K562 (cell line): ENCODE measurements around the gene NET1. TPM values are rescaled to one million over a fixed set of nuclear protein-coding genes. Genes with fewer than 3 reads are reported as not detected.

Source experiments
- ATAC-seq: fragments of 200-7000 bp; cut with Tn5 transposase; 3 replicates; pipeline ENCODE4 v1.9.1; 2020; ENCODE audit warnings: moderate library complexity
- BruUV-seq: library from RNA; stranded (reverse); fragments of 400-500 nt; replicated peaks from 2 replicates; lab custom pipeline; 2021; lab: Mats Ljungman, UMichigan
- CTCF ChIA-PET: fragments of 300-600 bp; formaldehyde crosslinking; extraction: SDS; loops from one replicate; lab custom pipeline; 2021; ENCODE audit warnings: low intra/inter-chr PET ratio; lab: Yijun Ruan, JAX
- POLR2A ChIA-PET: fragments of 300-600, 350-650 bp; sonication (Branson Sonifier 250); formaldehyde crosslinking; extraction: SDS; loops from one replicate; lab custom pipeline; 2021; ENCODE audit warnings: antibody characterized with exemption, inconsistent platforms; lab: Yijun Ruan, JAX
- DNase-seq, 4 experiments: peaks; one replicate each; pipeline versions ENCODE4 v3.0.0 to v3.0.0-alpha.2; 2011 to 2018; ENCODE audit warnings: low spot score in 3 of 4, mixed read lengths in 3 of 4; ENCODE audit errors: extremely low read depth in 1 of 4
- FAIRE-seq: peaks from 2 replicates; lab custom pipeline; 2011; peaks lifted over from hg19 to GRCh38; lab: Jason Lieb, UNC
- H2AFZ ChIP-seq: 2 replicates; pipeline ENCODE4 v1.6.0; 2011; ENCODE audit warnings: low read depth, low read length, control low read depth, inconsistent platforms
- H3K27ac ChIP-seq: fragments of 200-600 bp; 3 replicates; pipeline ENCODE4 v1.8.0; 2011; ENCODE audit warnings: low read depth, mild to moderate bottlenecking, control low read depth, inconsistent platforms, low read length, moderate library complexity, mixed read lengths; ENCODE audit errors: extremely low read depth
- H3K27me3 ChIP-seq, 2 experiments: fragments of 300-600 bp in 1 of 2; 2 replicates in 1 of 2; 3 replicates in 1 of 2; pipeline versions ENCODE4 v1.6.0 to v1.8.0; 2011; ENCODE audit warnings: inconsistent platforms in 2 of 2, low read length in 2 of 2, mild to moderate bottlenecking in 1 of 2, mixed read lengths in 1 of 2, moderate library complexity in 1 of 2; ENCODE audit not compliant: control insufficient read depth in 2 of 2, insufficient read depth in 2 of 2
- H3K36me3 ChIP-seq: fragments of 300-600 bp; 3 replicates; pipeline ENCODE4 v1.8.0; 2011; ENCODE audit warnings: mild to moderate bottlenecking, low read length, inconsistent platforms; ENCODE audit not compliant: control insufficient read depth, insufficient read depth
- H3K4me1 ChIP-seq, 2 experiments: fragments of 200-600 bp in 1 of 2; replicated peaks in 1 of 2; 2 replicates in 1 of 2; 3 replicates in 1 of 2; pipeline versions ENCODE4 v1.5.1 to v1.8.0; 2011; ENCODE audit warnings: inconsistent platforms in 2 of 2, low read length in 2 of 2, mild to moderate bottlenecking in 1 of 2, mixed read lengths in 1 of 2, moderate library complexity in 1 of 2; ENCODE audit not compliant: control insufficient read depth in 2 of 2, insufficient read depth in 2 of 2
- H3K4me2 ChIP-seq: 2 replicates; pipeline ENCODE4 v1.6.1; 2011; ENCODE audit warnings: low read length, control low read depth, inconsistent platforms, mixed read lengths; ENCODE audit not compliant: insufficient read depth
- H3K4me3 ChIP-seq: fragments of 200-600 bp; sonication (generic), shearing (Covaris generic); 2 replicates; pipeline ENCODE4 v1.5.1; 2016; ENCODE audit warnings: control low read depth, inconsistent platforms
- H3K79me2 ChIP-seq: fragments of 200-600 bp; 3 replicates; pipeline ENCODE4 v1.8.0; 2011; ENCODE audit warnings: low read length, inconsistent platforms; ENCODE audit not compliant: control insufficient read depth, insufficient read depth
- H3K9ac ChIP-seq, 2 experiments: 2 replicates each; pipeline versions ENCODE4 v1.6.0 to v1.6.1; 2011; ENCODE audit warnings: low read depth in 2 of 2, low read length in 2 of 2, control low read depth in 1 of 2, inconsistent platforms in 1 of 2, mild to moderate bottlenecking in 1 of 2, mixed read lengths in 1 of 2; ENCODE audit not compliant: insufficient read depth in 1 of 2
- H3K9me1 ChIP-seq: one replicate; pipeline ENCODE4 v1.6.0; 2011; ENCODE audit warnings: inconsistent platforms, mild to moderate bottlenecking, low read length, moderate library complexity; ENCODE audit not compliant: control insufficient read depth, insufficient read depth
- H3K9me3 ChIP-seq: replicated peaks from 2 replicates; pipeline ENCODE4 v1.5.1; 2011; ENCODE audit warnings: low read depth, low read length, inconsistent platforms; ENCODE audit not compliant: control insufficient read depth, insufficient read depth
- H4K20me1 ChIP-seq: replicated peaks from 2 replicates; pipeline ENCODE4 v1.6.1; 2011; ENCODE audit warnings: low read length, inconsistent platforms, mixed read lengths; ENCODE audit not compliant: control insufficient read depth, insufficient read depth
- BCL6 ChIP-seq: fragments of 250-450 bp; sonication (Bioruptor Pico); IDR thresholded peaks from 2 replicates; pipeline ENCODE4 v1.4.0; 2020
- BRD4 ChIP-seq: fragments of 200-600 bp; sonication (generic); IDR thresholded peaks from 2 replicates; pipeline ENCODE4 v1.6.1; 2017; ENCODE audit warnings: inconsistent platforms
- BRF1 ChIP-seq: IDR thresholded peaks from 3 replicates; pipeline ENCODE4 v1.6.1; 2011; ENCODE audit warnings: borderline replicate concordance, mild to moderate bottlenecking; ENCODE audit not compliant: insufficient read length; ENCODE audit errors: extremely low read depth
- FOXP1 ChIP-seq: sonication (generic); formaldehyde crosslinking; IDR thresholded peaks from 2 replicates; pipeline ENCODE4 v1.8.0; 2022; ENCODE audit warnings: mild to moderate bottlenecking, missing genetic modification reagents
- KLF13 ChIP-seq: fragments of 450-650 bp; IDR thresholded peaks from 2 replicates; pipeline ENCODE4 v1.6.1; 2016; ENCODE audit warnings: missing genetic modification characterization, low read depth, mild to moderate bottlenecking, missing compliant biosample characterization, moderate library complexity, borderline replicate concordance
- MECOM ChIP-seq: fragments of 250-450 bp; sonication (Bioruptor Pico); IDR thresholded peaks from 2 replicates; pipeline ENCODE4 v1.8.0; 2022; ENCODE audit warnings: inconsistent platforms
- NFIX ChIP-seq: fragments of 250-450 bp; sonication (Bioruptor Pico); IDR thresholded peaks from 2 replicates; pipeline ENCODE4 v1.4.0; 2020; ENCODE audit warnings: low read depth, mild to moderate bottlenecking, moderate library complexity
- SMAD2 ChIP-seq: fragments of 150-350 bp; IDR thresholded peaks from 2 replicates; pipeline ENCODE4 v1.6.1; 2014; ENCODE audit warnings: low read depth, mild to moderate bottlenecking, low read length
- SMARCE1 ChIP-seq: fragments of 450-650 bp; IDR thresholded peaks from 2 replicates; pipeline ENCODE4 v1.7.1; 2016; ENCODE audit warnings: mild to moderate bottlenecking
- TAF9B ChIP-seq: fragments of 450-650 bp; IDR thresholded peaks from 2 replicates; pipeline ENCODE4 v1.6.1; 2018; ENCODE audit warnings: mild to moderate bottlenecking; ENCODE audit not compliant: partially characterized antibody
- ZNF384 ChIP-seq: IDR thresholded peaks from 2 replicates; pipeline ENCODE4 v1.6.1; 2012; ENCODE audit warnings: low read depth, low read length, improper control_type of control experiment
- WGBS: fragments of 100-300 bp; shearing (Covaris generic); methylation state at CpG from one replicate; pipeline ENCODE4 v1.1.6; 2016; ENCODE audit warnings: low coverage, mixed read lengths; ENCODE audit not compliant: insufficient coverage; ENCODE audit errors: missing lambda C conversion rate; 5-methylcytosine and 5-hydroxymethylcytosine counted together
- in situ Hi-C: fragments of 300-500 bp; cut with MboI; formaldehyde crosslinking; loops from 4 replicates; pipeline ENCODE4 v1.15.0; 2018; ENCODE audit warnings: inconsistent platforms, mixed read lengths
- intact Hi-C: fragments of 100-400 bp; cut with micrococcal nuclease; formaldehyde crosslinking; loops from 2 replicates; pipeline ENCODE4 v1.14.2; 2022
- polyA plus RNA-seq, 8 experiments: library from polyadenylated mRNA; depleted of rRNA in 4 of 8; stranded (reverse) in 5 of 8; unstranded in 3 of 8; fragments of >200 nt; fragmentation: Nextera tagmentation in 2 of 8; fragmentation: Illumina TruSeq in 1 of 8; extraction: Ambion mirVana in 2 of 8; extraction: Trizol in 1 of 8; gene quantifications; 2 replicates each; pipeline versions ENCODE4 v1.2.1 to v1.2.3, GENCODE V29; 2011 to 2014; ENCODE audit warnings: inconsistent platforms in 1 of 8, missing spikeins in 1 of 8
- total RNA-seq, 7 experiments: library from RNA; depleted of rRNA in 6 of 7; stranded (reverse); fragments of >200 nt in 6 of 7; fragmentation: Illumina TruSeq in 2 of 7; extraction: Trizol in 2 of 7; gene quantifications; 2 replicates each; pipeline versions ENCODE4 v1.2.1 to v1.2.3, GENCODE V29; 2011 to 2021; ENCODE audit warnings: low replicate concordance in 1 of 7
- TF ChIP-seq, protein P1 (sequence below), 2 experiments: fragments of 450-650 bp; IDR thresholded peaks; 2 replicates each; pipeline ENCODE4 v1.6.1; 2016; ENCODE audit warnings: mild to moderate bottlenecking in 2 of 2, borderline replicate concordance in 1 of 2, low read depth in 1 of 2, moderate library complexity in 1 of 2
- TF ChIP-seq, protein P2 (sequence below): sonication (generic); formaldehyde crosslinking; IDR thresholded peaks from 2 replicates; pipeline ENCODE4 v1.9.0; 2022; ENCODE audit warnings: mild to moderate bottlenecking, missing genetic modification reagents

The NET1 gene
- total and polyA plus RNA-seq, 9 of the 15 experiments (the other 6 are each of a cell fraction or from before 2014, with no cell fraction given), result 47.4 to 258 (median 106) TPM

DNA sequence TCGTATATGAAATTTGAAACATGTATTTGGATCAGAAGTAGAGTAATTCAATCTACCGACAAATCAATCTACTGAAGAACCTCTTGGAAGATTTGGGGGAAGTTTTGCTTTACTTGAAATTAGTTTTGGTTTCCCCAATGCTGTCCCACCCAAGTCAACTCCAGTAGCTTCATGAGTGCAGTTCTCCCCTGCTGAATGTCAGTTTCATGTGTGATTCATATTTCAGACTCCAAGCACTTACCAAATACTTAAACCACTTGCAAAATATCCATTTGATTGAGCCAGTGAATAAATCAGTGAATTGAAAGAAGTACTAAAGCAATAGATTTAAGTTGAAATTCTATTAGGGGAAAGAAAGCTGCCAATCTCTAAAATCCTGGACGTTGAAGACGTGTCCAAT is 77.7 kb downstream of the NET1 start:
- Histone ChIP-seq H3K4me2 (no peak overlapping the region), H4K20me1 (no peaks in the 10 kb centered on the region), H3K27me3 (no peaks in the 10 kb centered on the region), H3K79me2 (peaks cover 34% of the 10 kb centered on the region), H3K27ac (no peak overlapping the region), H3K9ac (no peak overlapping the region), H3K9me1 (no peaks in the 10 kb centered on the region), H2AFZ (no peak overlapping the region; the same call in 1 of the 2 replicates), H3K4me1 (peaks cover 11 to 51% of the 10 kb centered on the region in 2 experiments; a peak in 4 of 5 replicates), H3K4me3 (no peak overlapping the region), H3K9me3 (no peaks in the 10 kb centered on the region), H3K36me3 (peaks cover 7% of the 10 kb centered on the region; the same call in 2 of the 3 replicates)
- POLR2A ChIA-PET, result interaction anchor here (0.8 to 1.8 kb wide), 2 partner anchors 9 to 28 kb away, joined by 3 to 8 read pairs; partner anchors contain the start of gene CALML5
- no peak for ATAC-seq
- no TSS peak for BruUV-seq
- in situ Hi-C loops, result no loop called here
- intact Hi-C loops, result no loop called here
- FAIRE-seq, result no peak
- CTCF ChIA-PET, result no interaction called here
- no peak for DNase-seq
- TF ChIP-seq TAF9B, result no peak
- no peak for TF ChIP-seq BRF1
- TF ChIP-seq KLF13 (tag), result no peak
- TF ChIP-seq, protein P1, sequence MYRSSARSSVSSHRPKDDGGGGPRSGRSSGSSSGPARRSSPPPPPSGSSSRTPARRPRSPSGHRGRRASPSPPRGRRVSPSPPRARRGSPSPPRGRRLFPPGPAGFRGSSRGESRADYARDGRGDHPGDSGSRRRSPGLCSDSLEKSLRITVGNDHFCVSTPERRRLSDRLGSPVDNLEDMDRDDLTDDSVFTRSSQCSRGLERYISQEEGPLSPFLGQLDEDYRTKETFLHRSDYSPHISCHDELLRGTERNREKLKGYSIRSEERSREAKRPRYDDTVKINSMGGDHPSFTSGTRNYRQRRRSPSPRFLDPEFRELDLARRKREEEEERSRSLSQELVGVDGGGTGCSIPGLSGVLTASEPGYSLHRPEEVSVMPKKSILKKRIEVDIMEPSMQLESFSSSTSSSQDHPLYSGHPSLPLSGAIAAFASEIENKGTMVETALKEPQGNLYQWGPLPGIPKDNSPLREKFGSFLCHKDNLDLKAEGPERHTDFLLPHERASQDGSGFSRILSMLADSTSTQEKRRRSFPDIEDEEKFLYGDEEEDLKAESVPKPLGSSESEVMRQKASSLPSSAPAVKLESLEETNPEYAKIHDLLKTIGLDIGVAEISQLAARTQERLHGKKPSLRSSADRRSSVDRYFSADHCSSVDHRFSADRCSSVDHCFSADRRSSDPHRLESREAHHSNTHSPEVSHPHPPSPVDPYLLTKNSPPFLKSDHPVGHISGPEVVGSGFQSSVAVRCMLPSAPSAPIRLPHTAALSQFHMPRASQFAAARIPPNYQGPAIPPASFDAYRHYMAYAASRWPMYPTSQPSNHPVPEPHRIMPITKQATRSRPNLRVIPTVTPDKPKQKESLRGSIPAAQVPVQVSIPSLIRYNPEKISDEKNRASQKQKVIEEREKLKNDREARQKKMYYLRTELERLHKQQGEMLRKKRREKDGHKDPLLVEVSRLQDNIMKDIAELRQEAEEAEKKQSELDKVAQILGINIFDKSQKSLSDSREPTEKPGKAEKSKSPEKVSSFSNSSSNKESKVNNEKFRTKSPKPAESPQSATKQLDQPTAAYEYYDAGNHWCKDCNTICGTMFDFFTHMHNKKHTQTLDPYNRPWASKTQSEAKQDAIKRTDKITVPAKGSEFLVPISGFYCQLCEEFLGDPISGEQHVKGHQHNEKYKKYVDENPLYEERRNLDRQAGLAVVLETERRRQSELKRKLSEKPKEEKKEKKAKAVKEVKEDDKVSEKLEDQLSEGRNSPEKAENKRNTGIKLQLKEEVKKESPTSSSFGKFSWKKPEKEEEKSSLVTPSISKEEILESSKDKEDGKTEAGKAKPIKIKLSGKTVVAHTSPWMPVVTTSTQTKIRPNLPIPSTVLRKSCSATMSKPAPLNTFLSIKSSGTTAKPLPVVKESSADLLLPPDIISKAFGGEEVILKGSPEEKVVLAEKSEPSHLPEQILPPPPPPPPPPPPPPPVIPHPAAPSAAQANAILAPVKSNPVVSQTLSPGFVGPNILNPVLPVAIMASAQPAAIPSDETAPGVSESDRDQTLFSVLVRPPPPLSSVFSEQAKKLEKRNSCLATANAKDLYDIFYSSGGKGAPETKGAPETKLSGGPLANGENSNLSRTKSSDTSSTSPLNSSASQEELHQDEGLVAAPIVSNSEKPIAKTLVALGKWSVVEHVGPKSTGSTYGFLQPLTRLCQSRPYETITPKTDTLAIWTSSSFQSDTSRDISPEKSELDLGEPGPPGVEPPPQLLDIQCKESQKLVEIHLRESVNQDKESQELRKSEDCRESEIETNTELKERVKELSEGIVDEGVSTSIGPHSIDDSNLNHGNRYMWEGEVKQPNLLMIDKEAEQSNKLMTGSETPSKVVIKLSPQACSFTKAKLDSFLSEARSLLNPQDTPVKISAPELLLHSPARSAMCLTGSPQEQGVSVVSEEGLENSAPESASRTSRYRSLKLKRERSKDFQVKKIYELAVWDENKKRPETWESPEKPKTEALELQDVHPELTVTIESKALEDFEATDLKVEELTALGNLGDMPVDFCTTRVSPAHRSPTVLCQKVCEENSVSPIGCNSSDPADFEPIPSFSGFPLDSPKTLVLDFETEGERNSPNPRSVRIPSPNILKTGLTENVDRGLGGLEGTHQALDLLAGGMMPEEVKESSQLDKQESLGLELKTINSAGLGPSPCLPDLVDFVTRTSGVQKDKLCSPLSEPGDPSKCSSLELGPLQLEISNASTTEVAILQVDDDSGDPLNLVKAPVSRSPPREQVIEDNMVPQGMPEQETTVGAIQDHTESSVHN (IDR thresholded peaks at IDR 0.05; ENCODE audit: borderline replicate concordance in 1 of 2, low read depth in 1 of 2), result no peak
- TF ChIP-seq, protein P2, sequence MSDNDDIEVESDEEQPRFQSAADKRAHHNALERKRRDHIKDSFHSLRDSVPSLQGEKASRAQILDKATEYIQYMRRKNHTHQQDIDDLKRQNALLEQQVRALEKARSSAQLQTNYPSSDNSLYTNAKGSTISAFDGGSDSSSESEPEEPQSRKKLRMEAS (CRISPR knock-in tag), result no peak
- TF ChIP-seq NFIX (CRISPR knock-in tag), result no peak
- TF ChIP-seq FOXP1, result no peak
- no peak for TF ChIP-seq SMAD2
- no peak for TF ChIP-seq ZNF384
- TF ChIP-seq MECOM, result no peak
- TF ChIP-seq BCL6 (CRISPR knock-in tag), result no peak
- no peak for TF ChIP-seq SMARCE1
- no peak for TF ChIP-seq BRD4
- 69% methylated on average over 4 of the region's 4 CpGs for WGBS
